Caco-2 (cell line): ENCODE results near the gene CARS1. TPM values are rescaled to one million over a fixed set of nuclear protein-coding genes. Genes with fewer than 3 reads are reported as not detected.

Source experiments
- BruUV-seq: library from RNA; stranded (reverse); fragments of 400-500 nt; replicated peaks from 2 replicates; lab custom pipeline; 2021; lab: Mats Ljungman, UMichigan
- CTCF ChIA-PET: fragments of 300-600 bp; sonication (Branson Sonifier 250); formaldehyde crosslinking; loops from one replicate; lab custom pipeline; 2022; ENCODE audit warnings: antibody characterized with exemption; lab: Charles Lee
- POLR2A ChIA-PET: fragments of 300-600 bp; sonication (Branson Sonifier 250); formaldehyde crosslinking; loops from one replicate; lab custom pipeline; 2022; ENCODE audit warnings: antibody characterized with exemption; lab: Charles Lee
- DNase-seq, 2 experiments: peaks; one replicate each; pipeline versions ENCODE4 v3.0.0 to v3.0.0-alpha.2; 2020 to 2022
- H3K27me3 ChIP-seq: replicated peaks from 2 replicates; pipeline ENCODE4 v1.6.0; 2011; ENCODE audit warnings: low read length; ENCODE audit not compliant: control insufficient read depth, insufficient read depth
- H3K36me3 ChIP-seq: 2 replicates; pipeline ENCODE4 v1.5.1; 2011; ENCODE audit warnings: low read length; ENCODE audit not compliant: control insufficient read depth, insufficient read depth
- H3K4me1 ChIP-seq: fragments of 250-450 bp; sonication (Bioruptor Pico); 2 replicates; pipeline ENCODE4 v1.5.1; 2020; ENCODE audit warnings: mild to moderate bottlenecking
- H3K4me3 ChIP-seq: 2 replicates; pipeline ENCODE4 v1.5.1; 2011; ENCODE audit warnings: low read depth, mild to moderate bottlenecking, control low read depth, low read length
- H3K9me3 ChIP-seq: fragments of 250-450 bp; sonication (Bioruptor Pico); 2 replicates; pipeline ENCODE4 v1.5.1; 2020; ENCODE audit warnings: mild to moderate bottlenecking, moderate library complexity
- H3K27ac Mint-ChIP-seq: one replicate; pipeline ENCODE4 v1.8.0; 2022; ENCODE audit warnings: mixed read lengths; ENCODE audit not compliant: unreplicated experiment
- H3K27me3 Mint-ChIP-seq: one replicate; pipeline ENCODE4 v1.8.0; 2022; ENCODE audit warnings: mixed read lengths; ENCODE audit not compliant: insufficient read depth, unreplicated experiment
- H3K36me3 Mint-ChIP-seq: one replicate; pipeline ENCODE4 v1.8.0; 2022; ENCODE audit warnings: mild to moderate bottlenecking, mixed read lengths; ENCODE audit not compliant: insufficient read depth, unreplicated experiment
- H3K4me1 Mint-ChIP-seq: one replicate; pipeline ENCODE4 v1.8.0; 2022; ENCODE audit warnings: low read depth, mixed read lengths; ENCODE audit not compliant: unreplicated experiment
- H3K4me3 Mint-ChIP-seq: one replicate; pipeline ENCODE4 v1.8.0; 2022; ENCODE audit warnings: mild to moderate bottlenecking, moderate library complexity, mixed read lengths; ENCODE audit not compliant: unreplicated experiment
- H3K9me3 Mint-ChIP-seq: one replicate; pipeline ENCODE4 v1.8.0; 2022; ENCODE audit warnings: mixed read lengths; ENCODE audit not compliant: unreplicated experiment
- CTCF ChIP-seq, 2 experiments: fragments of 200-600 bp in 1 of 2; IDR thresholded peaks; 1 replicate in 1 of 2; 2 replicates in 1 of 2; pipeline versions ENCODE4 v1.5.1 to v1.8.0; 2011 to 2022; ENCODE audit warnings: antibody characterized with exemption in 1 of 2, control low read depth in 1 of 2, inconsistent platforms in 1 of 2, low read depth in 1 of 2, low read length in 1 of 2, mild to moderate bottlenecking in 1 of 2, moderate library complexity in 1 of 2; ENCODE audit not compliant: insufficient read depth in 1 of 2, severe bottlenecking in 1 of 2, unreplicated experiment in 1 of 2
- intact Hi-C: fragments of 100-400 bp; cut with micrococcal nuclease; formaldehyde crosslinking; loops from one replicate; pipeline ENCODE4 v1.10.0; 2022; ENCODE audit not compliant: unreplicated experiment
- total RNA-seq: library from RNA; stranded (reverse); gene quantifications from 2 replicates; pipeline ENCODE4 v1.2.3, GENCODE V29; 2022

The CARS1 gene
- total RNA-seq, 1 experiment from 2014 or later, result 121 TPM

GRCh38 chr11:2996976-2997375 is 60.2 kb downstream of the CARS1 start:
- Mint-ChIP-seq H3K27me3 (no peaks in the 10 kb centered on the region), H3K36me3 (peaks cover 54% of the 10 kb centered on the region), H3K4me3 (no peak overlapping the region), H3K9me3 (no peaks in the 10 kb centered on the region), H3K4me1 (no peaks in the 10 kb centered on the region), H3K27ac (no peak overlapping the region)
- H3K4me1 ChIP-seq, result no peaks in the 10 kb centered on the region
- H3K9me3 ChIP-seq, result no peaks in the 10 kb centered on the region
- no peaks in the 10 kb centered on the region; the same call in 1 of the 2 replicates for H3K36me3 ChIP-seq
- intact Hi-C loops, result no loop called here
- TF ChIP-seq CTCF (IDR thresholded peaks at IDR 0.05; ENCODE audit: insufficient read depth in 1 of 2, low read depth in 1 of 2, low read length in 1 of 2, severe bottlenecking in 1 of 2, unreplicated experiment in 1 of 2), result no peak
- no peak overlapping the region for H3K4me3 ChIP-seq
- no TSS peak for BruUV-seq
- ChIA-PET POLR2A (interaction anchor here (0.6 kb wide), 1 partner anchor 25 kb away, joined by 3 read pairs; no protein-coding TSS in a partner anchor), CTCF (no interaction called here)
- DNase-seq, result peak in 1 of 2 experiments; percentile 16
- no peaks in the 10 kb centered on the region for H3K27me3 ChIP-seq

DNA sequence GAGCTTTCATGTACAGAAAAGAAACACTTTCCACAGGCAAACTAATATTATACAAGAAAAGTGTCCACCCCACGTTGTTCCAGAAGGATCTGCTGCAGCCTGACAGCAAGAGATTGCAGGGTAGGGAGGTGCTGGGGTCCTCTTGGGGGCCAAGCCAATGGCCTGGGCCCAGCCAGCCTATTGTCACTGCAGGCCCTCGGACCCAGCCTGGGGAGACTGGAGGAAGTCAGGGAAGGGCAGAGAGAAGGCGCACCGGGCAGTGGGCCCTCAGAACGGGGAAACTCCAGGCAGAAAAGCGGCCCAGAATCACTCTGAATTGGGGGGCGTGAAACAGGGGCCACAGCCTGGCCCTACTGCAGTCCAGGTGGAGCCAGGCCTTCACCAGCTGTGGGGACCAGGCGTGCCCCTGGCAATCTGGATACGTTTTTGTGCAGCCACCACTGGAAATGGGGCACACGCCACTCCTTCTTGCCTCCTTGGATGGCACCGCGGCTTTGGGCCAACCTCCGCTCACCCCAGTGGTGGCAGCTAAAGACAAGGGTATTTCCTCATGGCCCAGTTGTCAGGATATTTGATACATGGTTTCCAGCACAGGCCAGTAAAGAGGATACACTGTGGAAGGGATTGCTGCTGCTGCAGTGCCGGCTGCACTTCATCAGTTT is 61.2 kb downstream of the CARS1 start:
- intact Hi-C loops, result no loop called here
- Histone ChIP-seq H3K4me1 (no peaks in the 10 kb centered on the region), H3K27me3 (no peaks in the 10 kb centered on the region), H3K36me3 (no peaks in the 10 kb centered on the region; the same call in 1 of the 2 replicates), H3K9me3 (no peaks in the 10 kb centered on the region), H3K4me3 (no peak overlapping the region)
- Mint-ChIP-seq H3K9me3 (no peaks in the 10 kb centered on the region), H3K27me3 (no peaks in the 10 kb centered on the region), H3K36me3 (peaks cover 54% of the 10 kb centered on the region), H3K27ac (no peak overlapping the region), H3K4me1 (no peaks in the 10 kb centered on the region), H3K4me3 (no peak overlapping the region)
- no TSS peak for BruUV-seq
- no peak for TF ChIP-seq CTCF (IDR thresholded peaks at IDR 0.05; ENCODE audit: insufficient read depth in 1 of 2, low read depth in 1 of 2, low read length in 1 of 2, severe bottlenecking in 1 of 2, unreplicated experiment in 1 of 2)
- peak in 1 of 2 experiments; percentile 19 for DNase-seq
- CTCF ChIA-PET, result no interaction called here
- POLR2A ChIA-PET, result no interaction called here

- H3K4me3 Mint-ChIP-seq, result no peak overlapping the region
- Histone ChIP-seq H3K4me3 (no peak overlapping the region), H3K9me3 (no peaks in the 10 kb centered on the region), H3K27me3 (no peaks in the 10 kb centered on the region), H3K36me3 (no peaks in the 10 kb centered on the region; the same call in 1 of the 2 replicates), H3K4me1 (no peaks in the 10 kb centered on the region)
- no peak overlapping the region for H3K27ac Mint-ChIP-seq
- TF ChIP-seq CTCF (IDR thresholded peaks at IDR 0.05; ENCODE audit: insufficient read depth in 1 of 2, low read depth in 1 of 2, low read length in 1 of 2, severe bottlenecking in 1 of 2, unreplicated experiment in 1 of 2), result no peak
- intact Hi-C loops, result no loop called here
- ChIA-PET CTCF (no interaction called here), POLR2A (no interaction called here)
- H3K36me3 Mint-ChIP-seq, result peaks cover 52% of the 10 kb centered on the region
- DNase-seq, result peak in 1 of 2 experiments; percentile 25
- H3K9me3 Mint-ChIP-seq, result no peaks in the 10 kb centered on the region
- H3K27me3 Mint-ChIP-seq, result no peaks in the 10 kb centered on the region
- no TSS peak for BruUV-seq
- peaks cover 4% of the 10 kb centered on the region for H3K4me1 Mint-ChIP-seq
These were observed 62.1 kb downstream of the CARS1 start for GRCh38 chr11:2995031-2995561.
